Activated CD8-positive, alpha-beta memory T cell treated with anti-CD3 and anti-CD28 coated beads, Interleukin-2, amount 10 ng/mL, durations not matched to agents 7 days and 5 days (primary cell): ENCODE data around the gene ATP8B3. TPM values are rescaled to one million over a fixed set of nuclear protein-coding genes. Genes with fewer than 3 reads are reported as not detected.

Experiments
- ATAC-seq: fragments of 150-1000 bp; cut with Tn5 transposase; one replicate; pipeline ENCODE4 v1.10.0; 2021; ENCODE audit warnings: moderate library complexity
- CTCF ChIA-PET: fragments of 350-600 bp; sonication (Branson Sonifier 250); formaldehyde crosslinking; loops from one replicate; lab custom pipeline; 2021; ENCODE audit warnings: antibody characterized with exemption; lab: Charles Lee
- DNase-seq: peaks from one replicate; pipeline ENCODE4 v3.0.0-alpha.2; 2020
- H3K27ac Mint-ChIP-seq: one replicate; pipeline ENCODE4 v1.8.0; 2021; ENCODE audit warnings: mild to moderate bottlenecking, mixed read lengths
- H3K27me3 Mint-ChIP-seq: one replicate; pipeline ENCODE4 v1.8.0; 2021; ENCODE audit warnings: mixed read lengths
- H3K36me3 Mint-ChIP-seq: one replicate; pipeline ENCODE4 v1.8.0; 2021; ENCODE audit warnings: mild to moderate bottlenecking, mixed read lengths
- H3K4me1 Mint-ChIP-seq: one replicate; pipeline ENCODE4 v1.8.0; 2021; ENCODE audit warnings: mixed read lengths
- H3K4me3 Mint-ChIP-seq: one replicate; pipeline ENCODE4 v1.8.0; 2021; ENCODE audit warnings: mild to moderate bottlenecking, moderate library complexity, mixed read lengths
- H3K9me3 Mint-ChIP-seq: one replicate; pipeline ENCODE4 v1.8.0; 2022; ENCODE audit warnings: low read depth, mixed read lengths
- total RNA-seq, 2 experiments: library from RNA; stranded (reverse); gene quantifications; one replicate each; pipeline ENCODE4 v1.2.3, GENCODE V29; 2021

ATP8B3 gene
- total RNA-seq, 2 experiments from 2014 or later = 7.3 to 21.8 TPM

GRCh38 chr19:1846517-1847204 is 34.6 kb upstream of the ATP8B3 start:
- DNase-seq (no peak), ATAC-seq (no peak)
- peak overlapping the region; percentile 81 for H3K4me3 Mint-ChIP-seq
- H3K36me3 Mint-ChIP-seq = no peaks in the 10 kb centered on the region
- CTCF ChIA-PET = interaction anchor here (2.8 to 4.1 kb wide), 2 partner anchors 9 to 20 kb away, joined by 14 to 15 read pairs; no protein-coding TSS in a partner anchor
- peaks cover 42% of the 10 kb centered on the region for H3K4me1 Mint-ChIP-seq
- no peaks in the 10 kb centered on the region for H3K27me3 Mint-ChIP-seq
- no peaks in the 10 kb centered on the region for H3K9me3 Mint-ChIP-seq
- peak overlapping the region; percentile 94 for H3K27ac Mint-ChIP-seq

GRCh38 chr19:1845642-1846041 is 33.6 kb upstream of the ATP8B3 start:
- Mint-ChIP-seq H3K27me3 (no peaks in the 10 kb centered on the region), H3K4me3 (no peak overlapping the region), H3K4me1 (peaks cover 35% of the 10 kb centered on the region), H3K9me3 (no peaks in the 10 kb centered on the region), H3K36me3 (no peaks in the 10 kb centered on the region), H3K27ac (no peak overlapping the region)
- CTCF ChIA-PET = interaction anchor here (1.6 to 4.1 kb wide), 3 partner anchors 8 to 19 kb away, joined by 3 to 15 read pairs (median 14); no protein-coding TSS in a partner anchor
- ATAC-seq = no peak
- DNase-seq = no peak

GRCh38 chr19:1845125-1845515 is 33.0 kb upstream of the ATP8B3 start:
- ATAC-seq = no peak
- Mint-ChIP-seq H3K4me3 (no peak overlapping the region), H3K36me3 (no peaks in the 10 kb centered on the region), H3K27ac (no peak overlapping the region), H3K4me1 (peaks cover 33% of the 10 kb centered on the region), H3K9me3 (no peaks in the 10 kb centered on the region), H3K27me3 (no peaks in the 10 kb centered on the region)
- no peak for DNase-seq
- CTCF ChIA-PET = interaction anchor here (1.6 to 4.1 kb wide), 3 partner anchors 8 to 19 kb away, joined by 3 to 15 read pairs (median 14); no protein-coding TSS in a partner anchor

- H3K36me3 Mint-ChIP-seq = no peaks in the 10 kb centered on the region
- peaks cover 29% of the 10 kb centered on the region for H3K4me1 Mint-ChIP-seq
- H3K27ac Mint-ChIP-seq = no peak overlapping the region
- H3K9me3 Mint-ChIP-seq = no peaks in the 10 kb centered on the region
- CTCF ChIA-PET = interaction anchor here (1.6 to 4.1 kb wide), 3 partner anchors 7 to 18 kb away, joined by 3 to 15 read pairs (median 14); no protein-coding TSS in a partner anchor
- ATAC-seq = no peak
- DNase-seq = no peak
- H3K4me3 Mint-ChIP-seq = no peak overlapping the region
- no peaks in the 10 kb centered on the region for H3K27me3 Mint-ChIP-seq
These were observed 32.5 kb upstream of the ATP8B3 start for GRCh38 chr19:1844513-1845124.

GRCh38 chr19:1843646-1844394 is 31.7 kb upstream of the ATP8B3 start:
- H3K27me3 Mint-ChIP-seq = no peaks in the 10 kb centered on the region
- no peak overlapping the region for H3K27ac Mint-ChIP-seq
- H3K4me1 Mint-ChIP-seq = peaks cover 27% of the 10 kb centered on the region
- DNase-seq = no peak
- ATAC-seq = no peak
- H3K4me3 Mint-ChIP-seq = no peak overlapping the region
- no peaks in the 10 kb centered on the region for H3K9me3 Mint-ChIP-seq
- CTCF ChIA-PET = interaction anchor here (1.6 to 4.1 kb wide), 2 partner anchors 9 to 18 kb away, joined by 3 to 14 read pairs; no protein-coding TSS in a partner anchor
- no peaks in the 10 kb centered on the region for H3K36me3 Mint-ChIP-seq

GRCh38 chr19:1843116-1843515 is 31.0 kb upstream of the ATP8B3 start:
- Mint-ChIP-seq H3K36me3 (no peaks in the 10 kb centered on the region), H3K4me1 (peaks cover 25% of the 10 kb centered on the region), H3K9me3 (no peaks in the 10 kb centered on the region), H3K4me3 (no peak overlapping the region), H3K27me3 (no peaks in the 10 kb centered on the region), H3K27ac (no peak overlapping the region)
- no peak for DNase-seq
- CTCF ChIA-PET = interaction anchor here (4.1 kb wide), 1 partner anchor 17 kb away, joined by 14 read pairs; no protein-coding TSS in a partner anchor
- ATAC-seq = no peak

GRCh38 chr19:1841209-1841924 is 29.3 kb upstream of the ATP8B3 start:
- H3K4me1 Mint-ChIP-seq = peaks cover 13% of the 10 kb centered on the region
- H3K4me3 Mint-ChIP-seq = no peak overlapping the region

GRCh38 chr19:1840541-1841115 is 28.6 kb upstream of the ATP8B3 start:
- DNase-seq (no peak), ATAC-seq (no peak)
- Mint-ChIP-seq H3K9me3 (no peaks in the 10 kb centered on the region), H3K4me3 (no peak overlapping the region), H3K27ac (no peak overlapping the region), H3K27me3 (no peaks in the 10 kb centered on the region), H3K4me1 (peaks cover 7% of the 10 kb centered on the region), H3K36me3 (no peaks in the 10 kb centered on the region)
- CTCF ChIA-PET = interaction anchor here (0.7 to 5.6 kb wide), 5 partner anchors 8 to 15 kb away, joined by 3 to 42 read pairs (median 5); no protein-coding TSS in a partner anchor

More at GRCh38 chr19:1841209-1841924, 29.3 kb upstream of the ATP8B3 start:
- ATAC-seq (no peak), DNase-seq (no peak)
- Mint-ChIP-seq H3K9me3 (no peaks in the 10 kb centered on the region), H3K27ac (no peak overlapping the region), H3K27me3 (no peaks in the 10 kb centered on the region), H3K36me3 (no peaks in the 10 kb centered on the region)
- CTCF ChIA-PET = interaction anchor here (0.6 to 2.2 kb wide), 4 partner anchors 11 to 184 kb away, joined by 3 to 8 read pairs (median 4); no protein-coding TSS in a partner anchor

- Mint-ChIP-seq H3K27me3 (no peaks in the 10 kb centered on the region), H3K4me3 (no peak overlapping the region), H3K27ac (peak overlapping the region; percentile 19), H3K36me3 (no peaks in the 10 kb centered on the region), H3K4me1 (peaks cover 6% of the 10 kb centered on the region), H3K9me3 (no peaks in the 10 kb centered on the region)
- CTCF ChIA-PET = interaction anchor here (0.9 to 5.6 kb wide), 5 partner anchors 9 to 25 kb away, joined by 3 to 42 read pairs (median 5); no protein-coding TSS in a partner anchor
- DNase-seq (no peak), ATAC-seq (no peak)
These were observed 27.8 kb upstream of the ATP8B3 start for GRCh38 chr19:1839658-1840540.

GRCh38 chr19:1837625-1838105 is 25.6 kb upstream of the ATP8B3 start:
- H3K36me3 Mint-ChIP-seq = no peaks in the 10 kb centered on the region
- CTCF ChIA-PET = interaction anchor here (0.7 to 5.6 kb wide), 25 partner anchors 9 to 286 kb away, joined by 3 to 42 read pairs (median 4); partner anchors contain the start of gene UQCR11
- H3K27me3 Mint-ChIP-seq = no peaks in the 10 kb centered on the region
- H3K4me1 Mint-ChIP-seq = peaks cover 2% of the 10 kb centered on the region
- peak; percentile 71 for DNase-seq
- no peak overlapping the region for H3K4me3 Mint-ChIP-seq
- peak; percentile 64 for ATAC-seq
- H3K27ac Mint-ChIP-seq = peak overlapping the region; percentile 32
- no peaks in the 10 kb centered on the region for H3K9me3 Mint-ChIP-seq

GRCh38 chr19:1837222-1837565 is 25.1 kb upstream of the ATP8B3 start:
- no peaks in the 10 kb centered on the region for H3K9me3 Mint-ChIP-seq
- ATAC-seq (no peak), DNase-seq (no peak)
- no peaks in the 10 kb centered on the region for H3K27me3 Mint-ChIP-seq
- H3K27ac Mint-ChIP-seq = no peak overlapping the region
- H3K4me1 Mint-ChIP-seq = peaks cover under 1% of the 10 kb centered on the region
- H3K36me3 Mint-ChIP-seq = no peaks in the 10 kb centered on the region
- CTCF ChIA-PET = interaction anchor here (0.9 to 5.6 kb wide), 14 partner anchors 8 to 286 kb away, joined by 3 to 42 read pairs (median 6); no protein-coding TSS in a partner anchor
- H3K4me3 Mint-ChIP-seq = no peak overlapping the region
